BJ (cell line): ENCODE measurements around the gene CHURC1. TPM values are rescaled to one million over a fixed set of nuclear protein-coding genes. Genes with fewer than 3 reads are reported as not detected.

ENCODE experiments used
- CTCF ChIA-PET: fragments of 350-600 bp; formaldehyde crosslinking; extraction: SDS; loops from one replicate; lab custom pipeline; 2021; ENCODE audit warnings: antibody characterized with exemption, inconsistent platforms; lab: Yijun Ruan, JAX
- POLR2A ChIA-PET: fragments of 300-600 bp; sonication (Branson Sonifier 250); formaldehyde crosslinking; extraction: SDS; loops from one replicate; lab custom pipeline; 2021; ENCODE audit warnings: antibody characterized with exemption; lab: Charles Lee
- DNase-seq: peaks from one replicate; pipeline ENCODE4 v3.0.0-alpha.2; 2011; ENCODE audit warnings: low read depth
- H3K27me3 ChIP-seq: 2 replicates; pipeline ENCODE4 v1.6.0; 2011; ENCODE audit warnings: low read length; ENCODE audit not compliant: control insufficient read depth, insufficient read depth
- H3K36me3 ChIP-seq: 2 replicates; pipeline ENCODE4 v1.5.1; 2011; ENCODE audit warnings: low read length; ENCODE audit not compliant: control insufficient read depth, insufficient read depth
- H3K4me3 ChIP-seq: 2 replicates; pipeline ENCODE4 v1.5.1; 2011; ENCODE audit warnings: low read depth, mild to moderate bottlenecking, control low read depth, low read length
- polyA plus RNA-seq: library from polyadenylated mRNA; depleted of rRNA; stranded (reverse); fragments of >200 nt; gene quantifications from 2 replicates; pipeline ENCODE4 v1.2.3, GENCODE V29; 2011
- TF ChIP-seq, protein P1 (sequence below): IDR thresholded peaks from 2 replicates; pipeline ENCODE4 v1.5.1; 2011; ENCODE audit warnings: low read depth, mild to moderate bottlenecking, control low read depth, inconsistent platforms, low read length, moderate library complexity; ENCODE audit not compliant: insufficient read depth

CHURC1 gene
- polyA plus RNA-seq, 1 experiment, result 30.6 TPM

DNA sequence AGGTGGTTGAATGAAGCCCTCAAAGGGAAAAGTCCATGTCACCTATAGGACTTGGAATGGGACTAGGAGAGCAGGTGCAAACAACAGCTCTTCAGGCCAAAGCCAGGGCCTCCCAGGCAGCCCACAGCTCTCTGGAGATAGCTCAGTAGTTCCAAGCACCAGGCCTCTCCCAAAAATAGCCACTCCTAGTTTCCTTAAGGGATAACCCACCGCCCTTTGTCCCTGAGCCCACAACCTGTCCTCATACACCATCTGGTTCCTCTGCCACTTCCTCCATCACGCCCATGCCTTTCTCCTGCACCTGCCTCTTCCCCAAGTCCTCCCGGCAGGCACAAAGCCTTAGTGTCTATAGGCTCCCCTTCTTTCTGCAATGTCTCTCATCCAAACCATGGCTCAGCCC lies 55.8 kb downstream of the CHURC1 start:
- no peak for DNase-seq
- ChIA-PET CTCF (interaction anchor here (0.6 to 1.3 kb wide), 4 partner anchors 10 to 17 kb away, joined by 3 to 4 read pairs (median 3); partner anchors contain the start of gene FNTB), POLR2A (no interaction called here)
- Histone ChIP-seq H3K36me3 (no peaks in the 10 kb centered on the region), H3K27me3 (peaks cover 1% of the 10 kb centered on the region; the same call in 1 of the 2 replicates), H3K4me3 (no peak overlapping the region)
- TF ChIP-seq, protein P1, sequence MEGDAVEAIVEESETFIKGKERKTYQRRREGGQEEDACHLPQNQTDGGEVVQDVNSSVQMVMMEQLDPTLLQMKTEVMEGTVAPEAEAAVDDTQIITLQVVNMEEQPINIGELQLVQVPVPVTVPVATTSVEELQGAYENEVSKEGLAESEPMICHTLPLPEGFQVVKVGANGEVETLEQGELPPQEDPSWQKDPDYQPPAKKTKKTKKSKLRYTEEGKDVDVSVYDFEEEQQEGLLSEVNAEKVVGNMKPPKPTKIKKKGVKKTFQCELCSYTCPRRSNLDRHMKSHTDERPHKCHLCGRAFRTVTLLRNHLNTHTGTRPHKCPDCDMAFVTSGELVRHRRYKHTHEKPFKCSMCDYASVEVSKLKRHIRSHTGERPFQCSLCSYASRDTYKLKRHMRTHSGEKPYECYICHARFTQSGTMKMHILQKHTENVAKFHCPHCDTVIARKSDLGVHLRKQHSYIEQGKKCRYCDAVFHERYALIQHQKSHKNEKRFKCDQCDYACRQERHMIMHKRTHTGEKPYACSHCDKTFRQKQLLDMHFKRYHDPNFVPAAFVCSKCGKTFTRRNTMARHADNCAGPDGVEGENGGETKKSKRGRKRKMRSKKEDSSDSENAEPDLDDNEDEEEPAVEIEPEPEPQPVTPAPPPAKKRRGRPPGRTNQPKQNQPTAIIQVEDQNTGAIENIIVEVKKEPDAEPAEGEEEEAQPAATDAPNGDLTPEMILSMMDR, result no peak

DNA sequence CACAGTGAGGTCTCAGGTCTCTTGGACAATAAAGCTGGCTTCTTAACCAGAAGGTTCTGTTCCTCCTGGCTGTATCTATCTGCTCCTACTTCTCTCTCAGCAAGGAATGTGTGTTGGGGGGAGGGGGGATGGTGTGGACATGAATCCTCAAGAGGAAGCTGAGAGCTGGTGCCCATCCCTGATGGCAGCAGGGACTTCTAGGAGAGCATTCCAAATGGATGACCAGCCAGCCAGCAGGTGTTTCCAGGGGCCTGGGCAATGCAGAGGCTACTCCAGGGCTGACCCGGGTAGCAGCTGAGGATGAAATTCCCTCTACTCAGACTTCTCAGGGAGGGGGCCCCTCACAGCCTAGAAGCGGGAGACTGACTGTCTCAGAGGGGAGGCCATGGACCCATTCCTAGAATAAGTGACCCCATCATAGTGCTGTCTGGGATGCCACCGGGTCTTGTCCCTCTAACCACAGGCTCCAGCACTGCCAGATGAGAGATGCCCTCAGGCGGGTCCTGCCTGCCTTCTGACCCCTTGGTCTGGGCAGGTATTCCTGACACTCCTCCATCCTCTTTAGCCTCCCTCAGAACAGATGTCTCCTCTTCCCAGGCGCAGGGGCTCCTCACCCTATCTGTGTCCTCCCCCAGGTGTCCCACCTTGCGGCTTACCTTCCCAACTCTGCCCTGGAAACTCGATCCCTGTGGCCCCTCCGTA lies 56.7 kb downstream of the CHURC1 start:
- Histone ChIP-seq H3K4me3 (no peak overlapping the region), H3K27me3 (peaks cover 1% of the 10 kb centered on the region; the same call in 1 of the 2 replicates), H3K36me3 (no peaks in the 10 kb centered on the region)
- no peak for DNase-seq
- ChIA-PET POLR2A (interaction anchor here (0.6 kb wide), 1 partner anchor 339 kb away, joined by 5 read pairs; no protein-coding TSS in a partner anchor), CTCF (interaction anchor here (0.8 to 1.3 kb wide), 2 partner anchors 10 to 16 kb away, joined by 3 to 4 read pairs; partner anchors contain the start of gene FNTB)
- TF ChIP-seq, protein P1, result no peak

DNA sequence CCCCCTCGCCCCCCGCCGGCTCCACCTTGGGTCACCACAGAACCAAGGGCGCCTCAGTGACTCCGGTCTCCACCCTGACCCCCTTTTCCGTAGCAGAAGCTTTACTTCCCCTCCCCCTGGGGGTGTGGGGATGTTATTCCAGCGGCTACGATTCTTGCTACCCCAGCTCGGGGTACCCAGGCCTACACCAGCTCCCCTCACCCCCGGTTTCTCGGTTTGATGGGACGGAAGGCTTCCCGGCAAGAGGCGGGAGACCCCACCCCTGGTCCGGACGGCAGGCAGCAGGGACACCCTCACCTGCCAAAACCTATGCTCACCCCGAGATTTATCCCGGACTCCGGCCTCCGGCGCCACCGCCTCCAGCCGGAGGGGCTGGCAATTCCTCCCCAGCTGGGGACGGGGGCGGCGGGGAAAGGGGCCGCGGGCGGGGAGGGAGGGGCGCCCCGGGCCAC lies 57.3 kb downstream of the CHURC1 start:
- ChIA-PET POLR2A (interaction anchor here (0.6 kb wide), 1 partner anchor 339 kb away, joined by 5 read pairs; no protein-coding TSS in a partner anchor), CTCF (no interaction called here)
- no peak for DNase-seq
- TF ChIP-seq, protein P1, result no peak
- H3K36me3 ChIP-seq, result no peaks in the 10 kb centered on the region
- H3K27me3 ChIP-seq, result peaks cover 1% of the 10 kb centered on the region; the same call in 1 of the 2 replicates
- peak overlapping the region; percentile 65 for H3K4me3 ChIP-seq

DNA sequence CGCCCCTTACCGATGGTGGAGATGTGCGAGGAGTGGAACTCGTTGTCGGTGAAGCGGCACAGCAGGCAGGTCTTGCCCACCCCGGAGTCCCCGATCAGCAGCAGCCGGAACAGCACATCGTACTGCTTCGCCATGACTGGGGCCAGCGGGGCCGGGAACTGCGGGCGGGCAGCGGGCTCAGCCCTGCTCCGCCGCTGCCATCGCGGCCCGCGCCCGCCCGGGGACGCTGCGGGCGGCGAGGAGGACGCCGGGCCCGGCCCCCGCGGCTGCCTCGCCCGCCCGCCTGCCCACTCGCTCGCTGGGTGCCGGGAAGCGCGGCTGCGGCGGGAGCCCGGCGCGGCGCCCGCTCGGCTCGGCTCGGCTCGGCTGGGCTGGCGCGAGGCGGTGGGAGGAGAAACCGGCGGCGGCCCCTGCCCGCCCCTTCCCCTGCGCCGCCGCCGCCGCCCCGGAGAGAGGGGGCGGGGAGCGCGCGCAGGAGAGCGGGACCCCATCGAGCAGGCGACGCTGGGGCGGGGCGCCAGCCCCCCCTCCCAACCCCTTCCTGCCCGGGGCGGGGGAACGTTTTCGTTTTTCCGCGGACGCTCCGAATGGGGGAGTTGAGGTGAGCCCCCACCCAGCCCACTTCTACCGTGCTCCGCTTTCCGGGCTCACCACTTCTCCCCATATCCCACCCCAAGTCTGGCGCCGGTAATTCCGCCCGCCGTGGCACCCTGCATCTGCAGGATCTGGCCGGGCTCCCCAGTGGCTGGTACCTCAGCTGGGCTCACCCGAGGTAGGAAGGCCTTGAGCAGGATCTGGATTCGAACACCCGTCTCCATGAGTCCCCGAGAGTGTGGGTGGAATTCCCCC lies 57.9 kb downstream of the CHURC1 start, which contains the start of gene RAB15:
TSS of gene RAB15 (minus strand) at position 394 of the 849 bp plus-strand sequence. CDS start at position 134, 260 bp downstream.
- CTCF ChIA-PET, result no interaction called here
- POLR2A ChIA-PET, result interaction anchor here (0.6 kb wide), 1 partner anchor 340 kb away, joined by 5 read pairs; no protein-coding TSS in a partner anchor
- no peak for DNase-seq
- TF ChIP-seq, protein P1, result no peak
- Histone ChIP-seq H3K4me3 (peak within 1 kb of the TSS; percentile 65), H3K36me3 (no peaks in the 10 kb centered on the region), H3K27me3 (peaks cover 3% of the 10 kb centered on the region)
